B cell (primary cell): ENCODE results near the gene MED12L. TPM values are rescaled to one million over a fixed set of nuclear protein-coding genes. Genes with fewer than 3 reads are reported as not detected.

ENCODE experiments used
- ATAC-seq: fragments of 200-7000 bp; cut with Tn5 transposase; one replicate; pipeline ENCODE4 v1.10.0; 2021; ENCODE audit warnings: low read depth, mild to moderate bottlenecking, moderate number of reproducible peaks, moderate library complexity
- CTCF ChIA-PET: fragments of 350-600 bp; sonication (Branson Sonifier 250); formaldehyde crosslinking; loops from one replicate; lab custom pipeline; 2021; ENCODE audit warnings: antibody characterized with exemption, inconsistent platforms; lab: Charles Lee
- POLR2A ChIA-PET: fragments of 350-600 bp; sonication (Branson Sonifier 250); formaldehyde crosslinking; loops from one replicate; lab custom pipeline; 2021; ENCODE audit warnings: antibody characterized with exemption; lab: Charles Lee
- DNase-seq: peaks from one replicate; pipeline ENCODE4 v3.0.0; 2013
- H2AFZ ChIP-seq: 2 replicates; pipeline ENCODE4 v1.6.1; 2012; ENCODE audit warnings: mild to moderate bottlenecking, low read depth, low read length; ENCODE audit not compliant: insufficient read depth, poor library complexity, severe bottlenecking
- H3K27ac ChIP-seq, 2 donors: 1 replicate in 1 of 2; 2 replicates in 1 of 2; pipeline ENCODE4 v1.5.1; 2012 to 2013; ENCODE audit warnings: low read length in 2 of 2, mild to moderate bottlenecking in 2 of 2, moderate library complexity in 1 of 2
- H3K27me3 ChIP-seq, 4 experiments: fragments of 200-600 bp in 1 of 4; sonication (generic) in 1 of 4; replicated peaks in 1 of 4; 1 replicate in 2 of 4; 2 replicates in 2 of 4; pipeline versions ENCODE4 v1.6.1 to v1.7.0; 2013 to 2016; ENCODE audit warnings: low read length in 3 of 4, mild to moderate bottlenecking in 2 of 4, mixed read lengths in 1 of 4, moderate library complexity in 1 of 4; ENCODE audit not compliant: insufficient read depth in 4 of 4, control insufficient read depth in 3 of 4; ENCODE audit errors: control extremely low read depth in 1 of 4
- H3K36me3 ChIP-seq, 2 experiments: replicated peaks in 1 of 2; 1 replicate in 1 of 2; 2 replicates in 1 of 2; pipeline versions ENCODE4 v1.6.1 to v1.7.1; 2013; ENCODE audit warnings: low read length in 1 of 2; ENCODE audit not compliant: insufficient read depth in 2 of 2, control insufficient read depth in 1 of 2; ENCODE audit errors: control extremely low read depth in 1 of 2, extremely low read depth in 1 of 2
- H3K4me1 ChIP-seq, 2 donors: fragments of 200-600 bp in 1 of 2; sonication (generic) in 1 of 2; 1 replicate in 1 of 2; 2 replicates in 1 of 2; pipeline versions ENCODE4 v1.5.1 to v1.6.1; 2013 to 2017; ENCODE audit warnings: low read length in 2 of 2; ENCODE audit not compliant: control insufficient read depth in 2 of 2, insufficient read depth in 2 of 2
- H3K4me2 ChIP-seq: replicated peaks from 2 replicates; pipeline ENCODE3; 2012; ENCODE audit warnings: mild to moderate bottlenecking, low read depth, low read length; ENCODE audit not compliant: poor library complexity, severe bottlenecking
- H3K4me3 ChIP-seq, 5 experiments: fragments of 200-600 bp in 1 of 5; sonication (generic) in 1 of 5; 1 replicate in 3 of 5; 2 replicates in 2 of 5; pipeline versions ENCODE4 v1.5.1 to v1.7.0; 2011 to 2016; ENCODE audit warnings: low read length in 4 of 5, mild to moderate bottlenecking in 4 of 5, low read depth in 2 of 5, control low read depth in 1 of 5, moderate library complexity in 1 of 5; ENCODE audit not compliant: insufficient read depth in 1 of 5; ENCODE audit errors: control extremely low read depth in 1 of 5, extremely low read depth in 1 of 5
- H3K79me2 ChIP-seq: fragments of 200-600 bp; sonication (generic); one replicate; pipeline ENCODE4 v1.6.0; 2016; ENCODE audit warnings: low read length; ENCODE audit not compliant: control insufficient read depth, insufficient read depth
- H3K9ac ChIP-seq: fragments of 200-600 bp; sonication (generic); 2 replicates; pipeline ENCODE4 v1.6.1; 2017; ENCODE audit warnings: mild to moderate bottlenecking, low read length, moderate library complexity
- H3K9me3 ChIP-seq, 3 donors: one replicate each; pipeline versions ENCODE4 v1.6.1 to v1.7.1; 2013; ENCODE audit warnings: low read length in 2 of 3; ENCODE audit not compliant: control insufficient read depth in 2 of 3, insufficient read depth in 1 of 3; ENCODE audit errors: control extremely low read depth in 1 of 3
- H4K20me1 ChIP-seq: 2 replicates; pipeline ENCODE4 v1.6.0; 2012; ENCODE audit warnings: mild to moderate bottlenecking, low read length; ENCODE audit not compliant: insufficient read depth, control insufficient read depth, poor library complexity, severe bottlenecking
- H3K27ac Mint-ChIP-seq: one replicate; pipeline ENCODE4 v1.8.0; 2021; ENCODE audit warnings: mixed read lengths
- H3K27me3 Mint-ChIP-seq: one replicate; pipeline ENCODE4 v1.8.0; 2021; ENCODE audit warnings: mixed read lengths
- H3K4me1 Mint-ChIP-seq: one replicate; pipeline ENCODE4 v1.8.0; 2021; ENCODE audit warnings: mixed read lengths
- H3K4me3 Mint-ChIP-seq: one replicate; pipeline ENCODE4 v1.8.0; 2021; ENCODE audit warnings: mixed read lengths
- H3K9me3 Mint-ChIP-seq: one replicate; pipeline ENCODE4 v1.8.0; 2022; ENCODE audit warnings: mixed read lengths; ENCODE audit not compliant: insufficient read depth
- EZH2 ChIP-seq: IDR thresholded peaks from 2 replicates; pipeline ENCODE4 v1.6.1; 2012; ENCODE audit warnings: borderline replicate concordance, low read depth, mild to moderate bottlenecking, moderate library complexity, low read length; ENCODE audit not compliant: insufficient read depth, poor library complexity, severe bottlenecking
- WGBS: methylation state at CpG from one replicate; pipeline ENCODE4 v1.1.5; 2013; ENCODE audit warnings: missing lambda C conversion rate; ENCODE audit not compliant: insufficient coverage; 5-methylcytosine and 5-hydroxymethylcytosine counted together
- intact Hi-C: fragments of 100-400 bp; cut with micrococcal nuclease; formaldehyde crosslinking; loops from one replicate; pipeline ENCODE4 v1.10.0; 2022
- polyA plus RNA-seq: library from polyadenylated mRNA; depleted of rRNA; stranded (reverse); fragments of >200 nt; gene quantifications from 2 replicates; pipeline ENCODE4 v1.2.3, GENCODE V29; 2012
- total RNA-seq, 2 donors: library from RNA; stranded (reverse); fragments of 120-200 nt in 1 of 2; gene quantifications; 1 replicate in 1 of 2; 2 replicates in 1 of 2; pipeline versions ENCODE4 v1.2.3 to v1.2.4, GENCODE V29; 2013 to 2022
- TF ChIP-seq, protein P1 (sequence below): fragments of 200-600 bp; IDR thresholded peaks from one replicate; pipeline ENCODE4 v1.8.0; 2022; ENCODE audit warnings: antibody characterized with exemption, mild to moderate bottlenecking

Gene MED12L
- total and polyA plus RNA-seq, 2 donors (not counting 1 experiment from before 2014, with no cell fraction given): 0.07 to 0.30 TPM

DNA sequence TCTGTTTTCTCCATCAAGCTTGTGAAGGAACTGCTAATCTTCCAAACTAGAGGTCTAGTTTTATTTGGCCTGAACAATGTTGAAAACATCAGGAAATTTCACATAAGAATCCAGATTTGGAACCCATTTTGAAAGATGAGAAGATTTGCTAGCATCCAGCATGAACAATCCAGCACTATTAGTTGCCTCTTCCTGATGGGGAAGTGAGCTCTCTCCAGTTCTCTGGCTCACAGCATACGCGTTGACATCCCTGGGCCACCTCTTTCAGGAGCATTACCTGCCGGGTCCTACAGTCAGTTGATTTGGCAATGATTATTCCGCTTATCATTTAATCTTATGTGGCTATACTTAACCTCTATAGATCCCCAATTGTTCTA lies 220.3 kb downstream of the MED12L start:
- no peaks in the 10 kb centered on the region for H3K4me1 ChIP-seq
- Mint-ChIP-seq H3K27ac (no peak overlapping the region), H3K27me3 (peaks cover 2% of the 10 kb centered on the region), H3K4me3 (no peak overlapping the region), H3K9me3 (no peaks in the 10 kb centered on the region), H3K4me1 (no peaks in the 10 kb centered on the region)
- no peaks in the 10 kb centered on the region for H3K79me2 ChIP-seq
- H3K36me3 ChIP-seq: no peaks in the 10 kb centered on the region
- TF ChIP-seq, protein P1, sequence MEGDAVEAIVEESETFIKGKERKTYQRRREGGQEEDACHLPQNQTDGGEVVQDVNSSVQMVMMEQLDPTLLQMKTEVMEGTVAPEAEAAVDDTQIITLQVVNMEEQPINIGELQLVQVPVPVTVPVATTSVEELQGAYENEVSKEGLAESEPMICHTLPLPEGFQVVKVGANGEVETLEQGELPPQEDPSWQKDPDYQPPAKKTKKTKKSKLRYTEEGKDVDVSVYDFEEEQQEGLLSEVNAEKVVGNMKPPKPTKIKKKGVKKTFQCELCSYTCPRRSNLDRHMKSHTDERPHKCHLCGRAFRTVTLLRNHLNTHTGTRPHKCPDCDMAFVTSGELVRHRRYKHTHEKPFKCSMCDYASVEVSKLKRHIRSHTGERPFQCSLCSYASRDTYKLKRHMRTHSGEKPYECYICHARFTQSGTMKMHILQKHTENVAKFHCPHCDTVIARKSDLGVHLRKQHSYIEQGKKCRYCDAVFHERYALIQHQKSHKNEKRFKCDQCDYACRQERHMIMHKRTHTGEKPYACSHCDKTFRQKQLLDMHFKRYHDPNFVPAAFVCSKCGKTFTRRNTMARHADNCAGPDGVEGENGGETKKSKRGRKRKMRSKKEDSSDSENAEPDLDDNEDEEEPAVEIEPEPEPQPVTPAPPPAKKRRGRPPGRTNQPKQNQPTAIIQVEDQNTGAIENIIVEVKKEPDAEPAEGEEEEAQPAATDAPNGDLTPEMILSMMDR: no peak
- no peak for TF ChIP-seq EZH2
- intact Hi-C loops: no loop called here
- no peaks in the 10 kb centered on the region for H3K9me3 ChIP-seq
- H3K4me3 ChIP-seq: no peak overlapping the region
- no peak for ATAC-seq
- 100% methylated on average over 3 of the region's 4 CpGs for WGBS
- no peak overlapping the region for H2AFZ ChIP-seq
- H3K27me3 ChIP-seq: no peaks in the 10 kb centered on the region
- DNase-seq: no peak
- H3K4me2 ChIP-seq: no peak overlapping the region
- no peaks in the 10 kb centered on the region for H4K20me1 ChIP-seq
- ChIA-PET CTCF (interaction anchor here (1.2 kb wide), 1 partner anchor 21 kb away, joined by 3 read pairs; no protein-coding TSS in a partner anchor), POLR2A (no interaction called here)
- no peak overlapping the region for H3K9ac ChIP-seq
- H3K27ac ChIP-seq: no peak overlapping the region

DNA sequence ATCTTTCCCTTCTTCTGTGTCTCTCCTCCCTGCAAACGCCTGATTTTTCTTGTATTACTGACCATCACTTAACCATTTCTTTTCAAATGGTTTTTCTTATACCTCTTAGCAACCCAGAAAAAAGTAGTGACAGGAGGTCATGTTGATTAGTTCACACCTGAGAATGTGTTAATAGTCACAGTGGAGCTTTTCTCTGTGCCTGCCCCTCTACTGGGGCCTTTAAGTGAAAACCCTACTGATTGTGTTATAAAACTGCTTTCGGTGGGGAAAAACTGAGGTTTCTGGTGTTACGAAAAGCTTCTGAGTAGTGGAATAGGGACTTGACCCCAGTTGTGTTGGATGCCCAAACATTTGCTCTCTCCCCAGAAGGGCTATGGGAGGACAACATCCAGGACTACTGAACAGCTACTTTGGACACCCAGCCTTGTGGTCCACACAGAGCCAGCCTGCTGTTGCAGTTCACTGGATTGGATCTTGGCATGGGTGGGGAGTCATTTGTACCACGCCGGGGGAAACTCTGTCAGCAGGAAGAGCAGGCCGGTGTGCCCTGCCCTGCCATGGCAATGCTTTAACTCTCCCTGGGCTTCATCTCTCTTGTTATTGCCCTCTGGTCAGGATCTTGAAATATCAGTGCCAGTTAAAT lies 220.8 kb downstream of the MED12L start:
- Histone ChIP-seq H4K20me1 (no peaks in the 10 kb centered on the region), H3K27ac (no peak overlapping the region), H3K9me3 (no peaks in the 10 kb centered on the region), H3K4me1 (no peaks in the 10 kb centered on the region), H3K9ac (no peak overlapping the region), H3K4me3 (no peak overlapping the region), H3K79me2 (no peaks in the 10 kb centered on the region), H3K36me3 (no peaks in the 10 kb centered on the region), H2AFZ (no peak overlapping the region), H3K27me3 (no peaks in the 10 kb centered on the region), H3K4me2 (no peak overlapping the region)
- H3K27ac Mint-ChIP-seq: no peak overlapping the region
- no peak overlapping the region for H3K4me3 Mint-ChIP-seq
- TF ChIP-seq, protein P1: no peak
- no peak for TF ChIP-seq EZH2
- H3K4me1 Mint-ChIP-seq: no peaks in the 10 kb centered on the region
- intact Hi-C loops: no loop called here
- WGBS: 98% methylated on average over 5 of the region's 6 CpGs
- H3K27me3 Mint-ChIP-seq: peaks cover 2% of the 10 kb centered on the region
- no peak for DNase-seq
- no peak for ATAC-seq
- H3K9me3 Mint-ChIP-seq: no peaks in the 10 kb centered on the region
- ChIA-PET CTCF (interaction anchor here (1.2 to 1.3 kb wide), 2 partner anchors 22 to 143 kb away, joined by 3 read pairs; no protein-coding TSS in a partner anchor), POLR2A (no interaction called here)
